MCF 10A (cell line): ENCODE results near the gene CHERP. TPM values are rescaled to one million over a fixed set of nuclear protein-coding genes. Genes with fewer than 3 reads are reported as not detected.

Experiments
- BruUV-seq: library from RNA; stranded (reverse); fragments of 400-500 nt; replicated peaks from 2 replicates; lab custom pipeline; 2021; lab: Mats Ljungman, UMichigan
- CTCF ChIA-PET: fragments of 300-600 bp; sonication (Branson Sonifier 250); formaldehyde crosslinking; extraction: SDS; loops from one replicate; lab custom pipeline; 2021; ENCODE audit warnings: antibody characterized with exemption, inconsistent platforms; lab: Yijun Ruan, JAX
- POLR2A ChIA-PET: fragments of 300-600, 350-650 bp; sonication (Branson Sonifier 250); formaldehyde crosslinking; extraction: SDS; loops from one replicate; lab custom pipeline; 2020; ENCODE audit warnings: antibody characterized with exemption, inconsistent platforms; lab: Yijun Ruan, JAX
- DNase-seq: peaks from one replicate; pipeline ENCODE4 v3.0.0-alpha.2; 2018; ENCODE audit not compliant: unreplicated experiment
- H3K27ac Mint-ChIP-seq: one replicate; pipeline ENCODE4 v1.8.0; 2022; ENCODE audit warnings: mild to moderate bottlenecking, low read depth, mixed read lengths; ENCODE audit not compliant: unreplicated experiment
- H3K27me3 Mint-ChIP-seq: one replicate; pipeline ENCODE4 v1.8.0; 2022; ENCODE audit warnings: mixed read lengths; ENCODE audit not compliant: insufficient read depth, unreplicated experiment
- H3K36me3 Mint-ChIP-seq: one replicate; pipeline ENCODE4 v1.8.0; 2022; ENCODE audit warnings: mild to moderate bottlenecking, moderate library complexity, mixed read lengths; ENCODE audit not compliant: insufficient read depth, unreplicated experiment
- H3K4me1 Mint-ChIP-seq: one replicate; pipeline ENCODE4 v1.8.0; 2022; ENCODE audit warnings: mixed read lengths; ENCODE audit not compliant: insufficient read depth, unreplicated experiment
- H3K4me3 Mint-ChIP-seq: one replicate; pipeline ENCODE4 v1.8.0; 2022; ENCODE audit warnings: mild to moderate bottlenecking, moderate library complexity, mixed read lengths; ENCODE audit not compliant: unreplicated experiment
- H3K9me3 Mint-ChIP-seq: one replicate; pipeline ENCODE4 v1.8.0; 2022; ENCODE audit warnings: mixed read lengths; ENCODE audit not compliant: unreplicated experiment
- CTCF ChIP-seq: fragments of 200-600 bp; IDR thresholded peaks from one replicate; pipeline ENCODE4 v1.8.0; 2022; ENCODE audit warnings: antibody characterized with exemption, mild to moderate bottlenecking; ENCODE audit not compliant: unreplicated experiment
- intact Hi-C: fragments of 100-400 bp; cut with micrococcal nuclease; formaldehyde crosslinking; loops from 2 replicates; pipeline ENCODE4 v1.14.1; 2022
- total RNA-seq: library from RNA; stranded (reverse); gene quantifications from 2 replicates; pipeline ENCODE4 v1.2.3, GENCODE V29; 2022

CHERP gene
- total RNA-seq, 1 experiment from 2014 or later = 51.6 TPM

GRCh38 chr19:16522559-16523377 lies 19.5 kb downstream of the CHERP start:
- no peak overlapping the region for H3K4me3 Mint-ChIP-seq
- BruUV-seq = no TSS peak
- no peaks in the 10 kb centered on the region for H3K9me3 Mint-ChIP-seq
- POLR2A ChIA-PET = interaction anchor here (1.4 kb wide), 1 partner anchor 19 kb away, joined by 4 read pairs; the partner anchor contains the start of gene CHERP
- TF ChIP-seq CTCF = no peak
- no peaks in the 10 kb centered on the region for H3K27me3 Mint-ChIP-seq
- CTCF ChIA-PET = interaction anchor here (0.6 kb wide), 1 partner anchor 1560 kb away, joined by 3 read pairs; no protein-coding TSS in a partner anchor
- intact Hi-C loops = no loop called here
- H3K36me3 Mint-ChIP-seq = peaks cover 68% of the 10 kb centered on the region
- H3K27ac Mint-ChIP-seq = no peak overlapping the region
- H3K4me1 Mint-ChIP-seq = no peaks in the 10 kb centered on the region
- no peak for DNase-seq

- H3K4me3 Mint-ChIP-seq = no peak overlapping the region
- no peak for DNase-seq
- CTCF ChIA-PET = interaction anchor here (0.7 kb wide), 1 partner anchor 18 kb away, joined by 4 read pairs; no protein-coding TSS in a partner anchor
- H3K36me3 Mint-ChIP-seq = peaks cover 70% of the 10 kb centered on the region
- BruUV-seq = no TSS peak
- no peaks in the 10 kb centered on the region for H3K27me3 Mint-ChIP-seq
- intact Hi-C loops = no loop called here
- POLR2A ChIA-PET = no interaction called here
- no peaks in the 10 kb centered on the region for H3K4me1 Mint-ChIP-seq
- no peaks in the 10 kb centered on the region for H3K9me3 Mint-ChIP-seq
- TF ChIP-seq CTCF = no peak
- no peak overlapping the region for H3K27ac Mint-ChIP-seq
These were observed 20.4 kb downstream of the CHERP start for GRCh38 chr19:16521715-16522289.

- no peak overlapping the region for H3K4me3 Mint-ChIP-seq
- H3K27me3 Mint-ChIP-seq = no peaks in the 10 kb centered on the region
- no peaks in the 10 kb centered on the region for H3K9me3 Mint-ChIP-seq
- intact Hi-C loops = no loop called here
- TF ChIP-seq CTCF = no peak
- ChIA-PET CTCF (no interaction called here), POLR2A (no interaction called here)
- H3K27ac Mint-ChIP-seq = no peak overlapping the region
- H3K36me3 Mint-ChIP-seq = peaks cover 70% of the 10 kb centered on the region
- BruUV-seq = no TSS peak
- DNase-seq = no peak
- no peaks in the 10 kb centered on the region for H3K4me1 Mint-ChIP-seq
These were observed 21.1 kb downstream of the CHERP start for GRCh38 chr19:16520986-16521624.
